Measurements from ENCODE around the gene CDK14.
"Not testable (repeated sequence)": the region's sequence is repeated elsewhere in the genome, so short reads cannot be mapped to it uniquely, and the experiment has no call there.

Gene CDK14

GRCh38 chr7:91156316-91157185 lies 560.4 kb downstream of the CDK14 start:
- Histone ChIP-seq H3K27me3 (ENCODE audit: control insufficient read depth, insufficient read depth, low read length) (no peaks in the 10 kb centered on the region), H3K9me3 (ENCODE audit: control insufficient read depth, insufficient read depth, low read length) (no peaks in the 10 kb centered on the region), H3K36me3 (ENCODE audit: control insufficient read depth, insufficient read depth, low read length) (no peaks in the 10 kb centered on the region), H3K4me1 (ENCODE audit: control insufficient read depth, insufficient read depth, low read length) (no peaks in the 10 kb centered on the region), H3K9ac (ENCODE audit: low read depth, low read length) (no peak overlapping the region), H3K4me3 (ENCODE audit: low read depth, low read length) (no peak overlapping the region)

GRCh38 chr7:91157579-91158320 lies 561.6 kb downstream of the CDK14 start:
- H3K9me3 ChIP-seq (ENCODE audit: control insufficient read depth, insufficient read depth, low read length) = no peaks in the 10 kb centered on the region
- H3K36me3 ChIP-seq (ENCODE audit: control insufficient read depth, insufficient read depth, low read length) = no peaks in the 10 kb centered on the region
- no peak overlapping the region for H3K9ac ChIP-seq (ENCODE audit: low read depth, low read length)
- no peaks in the 10 kb centered on the region for H3K27me3 ChIP-seq (ENCODE audit: control insufficient read depth, insufficient read depth, low read length)
- no peak overlapping the region for H3K4me3 ChIP-seq (ENCODE audit: low read depth, low read length)
- no peaks in the 10 kb centered on the region for H3K4me1 ChIP-seq (ENCODE audit: control insufficient read depth, insufficient read depth, low read length)

GRCh38 chr7:91162436-91162835 lies 566.3 kb downstream of the CDK14 start:
- H3K27me3 ChIP-seq (ENCODE audit: control insufficient read depth, insufficient read depth, low read length) = no peaks in the 10 kb centered on the region
- H3K9me3 ChIP-seq (ENCODE audit: control insufficient read depth, insufficient read depth, low read length) = no peaks in the 10 kb centered on the region
- no peak overlapping the region for H3K4me3 ChIP-seq (ENCODE audit: low read depth, low read length)
- H3K9ac ChIP-seq (ENCODE audit: low read depth, low read length) = no peak overlapping the region
- no peaks in the 10 kb centered on the region for H3K4me1 ChIP-seq (ENCODE audit: control insufficient read depth, insufficient read depth, low read length)
- H3K36me3 ChIP-seq (ENCODE audit: control insufficient read depth, insufficient read depth, low read length) = no peaks in the 10 kb centered on the region

DNA sequence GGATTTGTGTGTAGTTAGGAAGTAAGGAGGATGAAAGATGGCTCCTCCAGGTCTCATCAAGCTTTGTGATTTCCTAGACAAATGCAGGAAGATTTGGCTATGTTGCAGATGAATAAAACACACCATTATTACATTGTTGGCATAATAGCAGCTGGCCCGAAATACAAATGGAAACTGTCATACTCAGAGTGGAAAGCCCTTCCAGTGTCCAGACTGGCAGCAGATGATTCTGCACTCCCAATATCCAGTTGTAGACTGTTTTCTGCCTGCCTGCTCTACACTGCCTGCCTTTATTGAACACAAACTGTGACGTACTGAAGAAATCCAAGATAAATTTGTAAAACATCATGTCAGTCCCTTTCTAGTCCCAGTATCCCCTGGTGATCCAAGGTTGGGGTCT lies 568.4 kb downstream of the CDK14 start:
- Histone ChIP-seq H3K9ac (ENCODE audit: low read depth, low read length) (no peak overlapping the region), H3K4me1 (ENCODE audit: control insufficient read depth, insufficient read depth, low read length) (peaks cover 1% of the 10 kb centered on the region), H3K27me3 (ENCODE audit: control insufficient read depth, insufficient read depth, low read length) (no peaks in the 10 kb centered on the region), H3K36me3 (ENCODE audit: control insufficient read depth, insufficient read depth, low read length) (no peaks in the 10 kb centered on the region), H3K4me3 (ENCODE audit: low read depth, low read length) (no peak overlapping the region), H3K9me3 (ENCODE audit: control insufficient read depth, insufficient read depth, low read length) (no peaks in the 10 kb centered on the region)

DNA sequence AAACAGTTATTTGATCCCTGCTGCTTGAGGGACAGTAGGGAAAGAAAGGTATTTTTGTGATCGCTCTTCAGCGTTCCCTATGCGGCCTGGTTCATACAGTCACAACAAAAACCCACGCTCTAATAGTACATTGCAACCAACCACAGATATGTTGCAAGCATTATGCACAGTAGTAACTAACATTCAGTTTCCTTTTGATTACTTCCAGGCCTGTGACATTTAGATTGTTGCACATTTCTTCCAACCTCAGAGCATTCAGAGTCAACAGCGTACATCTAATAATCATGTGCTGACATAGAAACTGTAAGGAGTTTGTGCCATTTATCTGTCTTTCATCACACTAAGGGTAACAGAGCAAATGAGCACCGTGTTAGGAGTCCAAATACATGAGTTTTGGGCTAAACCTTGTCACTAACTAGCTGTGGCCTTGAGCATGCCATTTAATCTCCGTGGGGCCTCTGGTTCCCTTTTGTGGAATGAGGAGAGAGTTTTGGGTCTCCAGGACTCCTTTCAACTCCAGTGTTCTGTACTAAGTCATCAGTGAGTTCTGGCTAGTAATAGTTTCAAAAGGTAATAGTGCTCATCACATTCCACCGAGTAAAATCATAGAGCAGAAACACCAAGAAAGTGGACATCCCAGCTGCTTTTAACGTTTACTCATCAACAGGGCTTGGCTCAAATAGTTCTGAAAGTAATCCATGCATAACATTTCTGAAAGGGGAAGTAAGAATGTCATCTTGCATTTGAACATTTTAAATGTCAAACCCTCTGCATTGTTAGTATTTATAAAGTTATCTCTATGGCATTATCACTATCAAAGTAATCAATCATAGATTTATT lies 569.1 kb downstream of the CDK14 start:
- Histone ChIP-seq H3K9ac (ENCODE audit: low read depth, low read length) (no peak overlapping the region), H3K27me3 (ENCODE audit: control insufficient read depth, insufficient read depth, low read length) (no peaks in the 10 kb centered on the region), H3K4me1 (ENCODE audit: control insufficient read depth, insufficient read depth, low read length) (peaks cover 7% of the 10 kb centered on the region), H3K4me3 (ENCODE audit: low read depth, low read length) (no peak overlapping the region), H3K9me3 (ENCODE audit: control insufficient read depth, insufficient read depth, low read length) (no peaks in the 10 kb centered on the region), H3K36me3 (ENCODE audit: control insufficient read depth, insufficient read depth, low read length) (no peaks in the 10 kb centered on the region)

GRCh38 chr7:91165846-91166230 lies 569.7 kb downstream of the CDK14 start:
- H3K9me3 ChIP-seq (ENCODE audit: control insufficient read depth, insufficient read depth, low read length) = no peaks in the 10 kb centered on the region
- H3K4me1 ChIP-seq (ENCODE audit: control insufficient read depth, insufficient read depth, low read length) = peaks cover 7% of the 10 kb centered on the region
- H3K36me3 ChIP-seq (ENCODE audit: control insufficient read depth, insufficient read depth, low read length) = no peaks in the 10 kb centered on the region
- H3K27me3 ChIP-seq (ENCODE audit: control insufficient read depth, insufficient read depth, low read length) = no peaks in the 10 kb centered on the region
- no peak overlapping the region for H3K9ac ChIP-seq (ENCODE audit: low read depth, low read length)
- no peak overlapping the region for H3K4me3 ChIP-seq (ENCODE audit: low read depth, low read length)

DNA sequence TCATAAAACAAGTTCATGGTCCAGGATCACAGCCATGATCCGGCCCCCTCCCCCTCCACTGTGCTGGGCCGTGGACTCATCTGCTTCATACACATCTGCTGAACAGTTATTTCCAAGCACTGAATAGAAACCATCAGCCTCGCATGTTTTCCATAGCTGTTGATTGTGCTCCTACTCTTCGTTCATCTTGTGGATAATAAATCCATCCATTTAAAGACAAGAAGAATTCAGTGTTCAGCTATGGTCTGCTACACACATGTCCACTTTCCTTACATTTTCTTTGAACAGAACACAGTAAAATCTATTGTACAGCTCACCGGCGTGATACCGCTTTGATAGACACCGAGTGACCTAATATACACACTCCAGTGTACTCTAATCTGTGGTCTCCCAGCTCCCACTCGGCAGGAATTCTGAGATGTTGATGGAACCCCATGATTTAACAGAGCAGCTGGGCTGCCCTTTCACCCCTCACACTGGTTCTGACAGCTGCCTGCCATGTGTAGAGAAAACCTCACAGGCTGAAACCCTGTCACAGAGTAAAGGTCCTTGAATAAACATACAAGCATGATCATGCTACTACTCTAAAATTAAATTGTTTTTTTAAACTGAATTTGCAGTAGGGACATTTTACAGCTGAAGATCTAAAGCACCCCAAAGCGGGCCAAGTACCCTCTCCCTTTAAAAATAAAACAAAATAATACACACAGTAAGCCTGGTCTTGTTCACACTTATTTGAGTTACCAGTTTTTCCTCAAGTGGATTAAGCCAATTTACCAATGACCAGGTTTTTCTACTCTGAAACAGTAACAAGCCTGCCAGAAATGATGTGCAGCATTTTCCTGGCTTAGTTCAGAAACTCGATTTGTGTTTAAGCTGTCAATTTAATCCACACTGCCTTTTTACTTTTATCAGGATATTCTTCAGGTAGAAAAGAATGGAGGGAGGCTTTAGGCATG lies 573.0 kb downstream of the CDK14 start:
- Histone ChIP-seq H3K4me3 (ENCODE audit: low read depth, low read length) (no peak overlapping the region), H3K9ac (ENCODE audit: low read depth, low read length) (no peak overlapping the region), H3K9me3 (ENCODE audit: control insufficient read depth, insufficient read depth, low read length) (no peaks in the 10 kb centered on the region), H3K27me3 (ENCODE audit: control insufficient read depth, insufficient read depth, low read length) (no peaks in the 10 kb centered on the region), H3K36me3 (ENCODE audit: control insufficient read depth, insufficient read depth, low read length) (no peaks in the 10 kb centered on the region), H3K4me1 (ENCODE audit: control insufficient read depth, insufficient read depth, low read length) (peaks cover 7% of the 10 kb centered on the region)

GRCh38 chr7:91169830-91170191 lies 573.7 kb downstream of the CDK14 start:
- Histone ChIP-seq H3K27me3 (ENCODE audit: control insufficient read depth, insufficient read depth, low read length) (no peaks in the 10 kb centered on the region), H3K9ac (ENCODE audit: low read depth, low read length) (no peak overlapping the region), H3K4me1 (ENCODE audit: control insufficient read depth, insufficient read depth, low read length) (peaks cover 7% of the 10 kb centered on the region), H3K36me3 (ENCODE audit: control insufficient read depth, insufficient read depth, low read length) (no peaks in the 10 kb centered on the region), H3K4me3 (ENCODE audit: low read depth, low read length) (no peak overlapping the region), H3K9me3 (ENCODE audit: control insufficient read depth, insufficient read depth, low read length) (no peaks in the 10 kb centered on the region)

DNA sequence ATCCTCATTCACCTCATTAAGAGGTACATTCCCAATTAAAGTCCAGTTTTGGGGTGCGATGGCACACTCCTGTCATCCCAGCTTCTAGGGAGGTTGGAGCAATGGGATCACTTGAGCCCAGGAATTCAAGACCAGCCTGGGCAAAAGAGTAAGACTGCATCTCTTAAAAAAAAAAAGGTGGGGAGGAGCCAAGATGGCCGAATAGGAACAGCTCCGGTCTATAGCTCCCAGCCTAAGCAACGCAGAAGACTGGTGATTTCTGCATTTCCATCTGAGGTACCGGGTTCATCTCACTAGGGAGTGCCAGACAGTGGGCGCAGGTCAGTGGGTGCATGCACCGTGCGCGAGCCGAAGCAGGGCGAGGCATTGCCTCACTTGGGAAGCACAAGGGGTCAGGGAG lies 577.1 kb downstream of the CDK14 start:
- not testable (repeated sequence) for H3K4me3 ChIP-seq (ENCODE audit: low read depth, low read length); H3K36me3 ChIP-seq (ENCODE audit: control insufficient read depth, insufficient read depth, low read length); H3K4me1 ChIP-seq (ENCODE audit: control insufficient read depth, insufficient read depth, low read length); H3K27me3 ChIP-seq (ENCODE audit: control insufficient read depth, insufficient read depth, low read length); H3K9ac ChIP-seq (ENCODE audit: low read depth, low read length); H3K9me3 ChIP-seq (ENCODE audit: control insufficient read depth, insufficient read depth, low read length)

DNA sequence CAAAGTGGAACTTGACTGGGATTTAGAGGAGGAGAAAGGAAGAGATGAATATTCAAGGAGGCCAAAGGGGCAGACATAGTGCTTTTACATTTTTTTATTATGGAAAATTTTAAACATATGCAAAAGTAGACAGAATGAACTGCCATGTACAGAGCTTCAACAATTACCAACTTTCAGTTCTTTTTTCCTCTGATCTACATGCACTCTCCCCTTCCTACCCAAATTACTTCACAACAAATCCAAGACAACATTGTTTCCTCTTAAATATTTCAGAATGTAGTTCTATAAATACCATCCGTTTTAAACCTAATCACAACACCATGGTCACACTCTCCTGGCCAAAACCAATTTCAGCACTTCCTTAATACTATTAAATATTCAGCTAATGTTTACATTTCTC lies 584.6 kb downstream of the CDK14 start:
- H3K36me3 ChIP-seq (ENCODE audit: control insufficient read depth, insufficient read depth, low read length) = no peaks in the 10 kb centered on the region
- no peaks in the 10 kb centered on the region for H3K9me3 ChIP-seq (ENCODE audit: control insufficient read depth, insufficient read depth, low read length)
- H3K4me1 ChIP-seq (ENCODE audit: control insufficient read depth, insufficient read depth, low read length) = no peaks in the 10 kb centered on the region
- H3K9ac ChIP-seq (ENCODE audit: low read depth, low read length) = no peak overlapping the region
- H3K27me3 ChIP-seq (ENCODE audit: control insufficient read depth, insufficient read depth, low read length) = no peaks in the 10 kb centered on the region
- no peak overlapping the region for H3K4me3 ChIP-seq (ENCODE audit: low read depth, low read length)

DNA sequence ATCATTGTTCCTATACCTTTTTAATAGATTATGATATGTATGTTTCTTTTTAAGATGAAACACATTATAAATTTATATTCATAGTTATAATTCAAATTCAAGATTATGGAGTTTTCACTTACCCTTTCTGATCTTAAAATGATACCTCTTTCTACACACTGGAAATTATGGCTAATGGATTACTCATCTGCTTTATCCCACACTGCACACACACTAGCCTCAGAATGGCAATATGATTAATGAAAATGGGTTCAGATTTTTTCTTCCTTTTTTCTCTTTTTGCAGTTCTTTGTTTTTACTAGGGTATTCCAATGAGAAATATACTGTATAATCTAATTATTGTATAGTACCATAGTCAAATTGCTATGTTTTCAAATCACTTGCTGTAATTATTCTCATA lies 585.8 kb downstream of the CDK14 start:
- Histone ChIP-seq H3K4me3 (ENCODE audit: low read depth, low read length) (no peak overlapping the region), H3K36me3 (ENCODE audit: control insufficient read depth, insufficient read depth, low read length) (no peaks in the 10 kb centered on the region)

More for the DNA sequence above, 585.8 kb downstream of the CDK14 start:
- Histone ChIP-seq H3K9ac (ENCODE audit: low read depth, low read length) (no peak overlapping the region), H3K4me1 (ENCODE audit: control insufficient read depth, insufficient read depth, low read length) (no peaks in the 10 kb centered on the region), H3K27me3 (ENCODE audit: control insufficient read depth, insufficient read depth, low read length) (no peaks in the 10 kb centered on the region), H3K9me3 (ENCODE audit: control insufficient read depth, insufficient read depth, low read length) (no peaks in the 10 kb centered on the region)

Measured in iPS-15b (cell line).